Measurements from ENCODE around the gene NUTM1. TPM values are rescaled to one million over a fixed set of nuclear protein-coding genes. Genes with fewer than 3 reads are reported as not detected.

The NUTM1 gene
- total RNA-seq, 4 donors from 2014 or later, result not detected

- WGBS, 2 donors, result 76 to 100% methylated on average over 1 to 2 of the region's 2 CpGs
- H3K36me3 ChIP-seq, result peaks cover 0 to 55% (median 0%) of the 10 kb centered on the region in 3 donors
- intact Hi-C loops (cut with DNase I), result no loop called here
These were observed 10.5 kb downstream of the NUTM1 start for GRCh38 chr15:34353627-34354026.

GRCh38 chr15:34354286-34354685 lies 11.2 kb downstream of the NUTM1 start:
- no peaks in the 10 kb centered on the region for H3K9me3 ChIP-seq
- intact Hi-C loops (cut with DNase I), result no loop called here
- DNase-seq, result no peak
- no peak overlapping the region for H3K27ac ChIP-seq
- no peak overlapping the region for H3K4me3 ChIP-seq
- peaks cover 0 to 62% (median under 1%) of the 10 kb centered on the region in 3 donors for H3K36me3 ChIP-seq
- no peaks in the 10 kb centered on the region for H3K27me3 ChIP-seq
- WGBS, 2 donors, result 71 to 100% methylated on average over 1 to 5 of the region's 7 CpGs
- H3K4me1 ChIP-seq, result peaks cover 0 to 9% (median 0%) of the 10 kb centered on the region in 3 donors
- TF ChIP-seq POLR2A (IDR thresholded peaks at IDR 0.05), result no peak
- no peak for TF ChIP-seq CTCF (IDR thresholded peaks at IDR 0.05)

More at GRCh38 chr15:34353627-34354026, 10.5 kb downstream of the NUTM1 start:
- no peaks in the 10 kb centered on the region for H3K9me3 ChIP-seq
- H3K4me1 ChIP-seq, result peaks cover 0 to 2% (median 0%) of the 10 kb centered on the region in 3 donors
- DNase-seq, result no peak
- H3K27me3 ChIP-seq, result no peaks in the 10 kb centered on the region
- no peak overlapping the region for H3K4me3 ChIP-seq
- TF ChIP-seq CTCF (IDR thresholded peaks at IDR 0.05) (no peak), POLR2A (IDR thresholded peaks at IDR 0.05) (no peak)
- H3K27ac ChIP-seq, result no peak overlapping the region

GRCh38 chr15:34355241-34355640 lies 12.1 kb downstream of the NUTM1 start:
- intact Hi-C loops (cut with DNase I), result no loop called here
- Histone ChIP-seq H3K27me3 (no peaks in the 10 kb centered on the region), H3K9me3 (no peaks in the 10 kb centered on the region), H3K27ac (no peak overlapping the region), H3K36me3 (peaks cover 0 to 70% (median 5%) of the 10 kb centered on the region in 3 donors), H3K4me1 (peaks cover 5 to 19% (median 9%) of the 10 kb centered on the region in 3 donors), H3K4me3 (no peak overlapping the region)
- TF ChIP-seq POLR2A (IDR thresholded peaks at IDR 0.05), result no peak
- WGBS, 2 donors, result 69 to 74% methylated on average over 5 to 9 of the region's 9 CpGs
- DNase-seq, result no peak

GRCh38 chr15:34357653-34358052 lies 14.5 kb downstream of the NUTM1 start:
- 74 to 100% methylated on average over 1 of the region's 1 CpG for WGBS, 2 donors
- TF ChIP-seq POLR2A (IDR thresholded peaks at IDR 0.05), result no peak
- TF ChIP-seq CTCF (IDR thresholded peaks at IDR 0.05), result no peak
- no peaks in the 10 kb centered on the region for H3K9me3 ChIP-seq
- no peak overlapping the region for H3K4me3 ChIP-seq
- intact Hi-C loops (cut with DNase I), result no loop called here
- H3K27me3 ChIP-seq, result no peaks in the 10 kb centered on the region
- no peak overlapping the region for H3K27ac ChIP-seq
- no peak for DNase-seq
- H3K36me3 ChIP-seq, result peaks cover 0 to 94% (median 5%) of the 10 kb centered on the region in 3 donors
- peaks cover 5 to 43% (median 9%) of the 10 kb centered on the region in 3 donors for H3K4me1 ChIP-seq

- Histone ChIP-seq H3K9me3 (no peaks in the 10 kb centered on the region), H3K4me1 (peaks cover 5 to 50% (median 9%) of the 10 kb centered on the region in 3 donors), H3K27ac (peak overlapping the region in 1 of 4 donors; percentile 74), H3K36me3 (peaks cover 0 to 99% (median 5%) of the 10 kb centered on the region in 3 donors), H3K27me3 (no peaks in the 10 kb centered on the region), H3K4me3 (no peak overlapping the region)
- no peak for DNase-seq
- TF ChIP-seq POLR2A (IDR thresholded peaks at IDR 0.05), result no peak
- peak in 2 of 6 experiments; percentile 20 to 54 for TF ChIP-seq CTCF (IDR thresholded peaks at IDR 0.05)
- intact Hi-C loops (cut with DNase I), result no loop called here
- 67 to 70% methylated on average over 3 of the region's 3 CpGs for WGBS, 2 donors
These were observed 15.3 kb downstream of the NUTM1 start for GRCh38 chr15:34358367-34358766.

- Histone ChIP-seq H3K4me3 (no peak overlapping the region), H3K27ac (peak overlapping the region in 3 of 4 donors; percentile 68 to 74 (median 69)), H3K27me3 (no peaks in the 10 kb centered on the region), H3K36me3 (peaks cover 0 to 99% (median 11%) of the 10 kb centered on the region in 3 donors), H3K9me3 (no peaks in the 10 kb centered on the region), H3K4me1 (peaks cover 5 to 54% (median 9%) of the 10 kb centered on the region in 3 donors)
- no peak for DNase-seq
- TF ChIP-seq CTCF (IDR thresholded peaks at IDR 0.05) (no peak), POLR2A (IDR thresholded peaks at IDR 0.05) (no peak)
- 91 to 92% methylated on average over 4 of the region's 4 CpGs for WGBS, 2 donors
- intact Hi-C loops (cut with DNase I), result no loop called here
These were observed 15.8 kb downstream of the NUTM1 start for GRCh38 chr15:34358948-34359347.
